ENCODE measurements around the gene MKNK2.
A peak's percentile ranks its signal among the peaks of the same experiment; 100 is the strongest.

MKNK2 gene

GRCh38 chr19:2077833-2078619, 27.0 kb upstream of the MKNK2 start:
- Histone ChIP-seq H3K9me3 (ENCODE audit: control insufficient read depth, low read length) (no peaks in the 10 kb centered on the region), H3K9ac (ENCODE audit: low read length) (no peak overlapping the region), H3K36me3 (ENCODE audit: control insufficient read depth, insufficient read depth, low read length) (peaks cover 4% of the 10 kb centered on the region), H3K4me1 (ENCODE audit: control insufficient read depth, insufficient read depth, low read length) (no peaks in the 10 kb centered on the region), H3K4me3 (ENCODE audit: low read length) (no peak overlapping the region), H3K27me3 (ENCODE audit: control insufficient read depth, insufficient read depth, low read length) (no peaks in the 10 kb centered on the region)

GRCh38 chr19:2077398-2077797, 26.4 kb upstream of the MKNK2 start:
- H3K36me3 ChIP-seq (ENCODE audit: control insufficient read depth, insufficient read depth, low read length), result peaks cover 4% of the 10 kb centered on the region

GRCh38 chr19:2076526-2076944, 25.5 kb upstream of the MKNK2 start:
- Histone ChIP-seq H3K9me3 (ENCODE audit: control insufficient read depth, low read length) (no peaks in the 10 kb centered on the region), H3K4me3 (ENCODE audit: low read length) (no peak overlapping the region), H3K4me1 (ENCODE audit: control insufficient read depth, insufficient read depth, low read length) (no peaks in the 10 kb centered on the region), H3K27me3 (ENCODE audit: control insufficient read depth, insufficient read depth, low read length) (no peaks in the 10 kb centered on the region), H3K9ac (ENCODE audit: low read length) (no peak overlapping the region), H3K36me3 (ENCODE audit: control insufficient read depth, insufficient read depth, low read length) (peaks cover 4% of the 10 kb centered on the region)

More at GRCh38 chr19:2077398-2077797, 26.4 kb upstream of the MKNK2 start:
- Histone ChIP-seq H3K4me3 (ENCODE audit: low read length) (no peak overlapping the region), H3K9me3 (ENCODE audit: control insufficient read depth, low read length) (no peaks in the 10 kb centered on the region), H3K9ac (ENCODE audit: low read length) (no peak overlapping the region), H3K27me3 (ENCODE audit: control insufficient read depth, insufficient read depth, low read length) (no peaks in the 10 kb centered on the region), H3K4me1 (ENCODE audit: control insufficient read depth, insufficient read depth, low read length) (no peaks in the 10 kb centered on the region)

- no peak overlapping the region for H3K4me3 ChIP-seq (ENCODE audit: low read length)
- peaks cover 4% of the 10 kb centered on the region for H3K36me3 ChIP-seq (ENCODE audit: control insufficient read depth, insufficient read depth, low read length)
- peaks cover 9% of the 10 kb centered on the region for H3K4me1 ChIP-seq (ENCODE audit: control insufficient read depth, insufficient read depth, low read length)
- H3K9ac ChIP-seq (ENCODE audit: low read length), result no peak overlapping the region
- H3K9me3 ChIP-seq (ENCODE audit: control insufficient read depth, low read length), result no peaks in the 10 kb centered on the region
- no peaks in the 10 kb centered on the region for H3K27me3 ChIP-seq (ENCODE audit: control insufficient read depth, insufficient read depth, low read length)
Measured at GRCh38 chr19:2072757-2073551, 21.9 kb upstream of the MKNK2 start.

- H3K9ac ChIP-seq (ENCODE audit: low read length), result no peak overlapping the region
- no peaks in the 10 kb centered on the region for H3K9me3 ChIP-seq (ENCODE audit: control insufficient read depth, low read length)
- H3K36me3 ChIP-seq (ENCODE audit: control insufficient read depth, insufficient read depth, low read length), result peaks cover 4% of the 10 kb centered on the region
- peaks cover 9% of the 10 kb centered on the region for H3K4me1 ChIP-seq (ENCODE audit: control insufficient read depth, insufficient read depth, low read length)
- no peak overlapping the region for H3K4me3 ChIP-seq (ENCODE audit: low read length)
- H3K27me3 ChIP-seq (ENCODE audit: control insufficient read depth, insufficient read depth, low read length), result no peaks in the 10 kb centered on the region
Measured at GRCh38 chr19:2070986-2071673, 20.1 kb upstream of the MKNK2 start.

GRCh38 chr19:2070436-2070827, 19.4 kb upstream of the MKNK2 start:
- Histone ChIP-seq H3K9me3 (ENCODE audit: control insufficient read depth, low read length) (no peaks in the 10 kb centered on the region), H3K27me3 (ENCODE audit: control insufficient read depth, insufficient read depth, low read length) (no peaks in the 10 kb centered on the region), H3K36me3 (ENCODE audit: control insufficient read depth, insufficient read depth, low read length) (peaks cover 4% of the 10 kb centered on the region), H3K4me3 (ENCODE audit: low read length) (no peak overlapping the region), H3K9ac (ENCODE audit: low read length) (no peak overlapping the region), H3K4me1 (ENCODE audit: control insufficient read depth, insufficient read depth, low read length) (peaks cover 11% of the 10 kb centered on the region)

GRCh38 chr19:2064788-2065524, 13.9 kb upstream of the MKNK2 start:
- no peak overlapping the region for H3K4me3 ChIP-seq (ENCODE audit: low read length)

GRCh38 chr19:2064395-2064787, 13.3 kb upstream of the MKNK2 start:
- no peaks in the 10 kb centered on the region for H3K27me3 ChIP-seq (ENCODE audit: control insufficient read depth, insufficient read depth, low read length)
- peak overlapping the region; percentile 14 for H3K9ac ChIP-seq (ENCODE audit: low read length)
- H3K4me3 ChIP-seq (ENCODE audit: low read length), result no peak overlapping the region
- H3K36me3 ChIP-seq (ENCODE audit: control insufficient read depth, insufficient read depth, low read length), result no peaks in the 10 kb centered on the region
- peaks cover 53% of the 10 kb centered on the region for H3K4me1 ChIP-seq (ENCODE audit: control insufficient read depth, insufficient read depth, low read length)
- no peaks in the 10 kb centered on the region for H3K9me3 ChIP-seq (ENCODE audit: control insufficient read depth, low read length)

More at GRCh38 chr19:2064788-2065524, 13.9 kb upstream of the MKNK2 start:
- H3K27me3 ChIP-seq (ENCODE audit: control insufficient read depth, insufficient read depth, low read length), result no peaks in the 10 kb centered on the region
- H3K9me3 ChIP-seq (ENCODE audit: control insufficient read depth, low read length), result no peaks in the 10 kb centered on the region
- H3K9ac ChIP-seq (ENCODE audit: low read length), result peak overlapping the region; percentile 14
- H3K4me1 ChIP-seq (ENCODE audit: control insufficient read depth, insufficient read depth, low read length), result peaks cover 53% of the 10 kb centered on the region
- no peaks in the 10 kb centered on the region for H3K36me3 ChIP-seq (ENCODE audit: control insufficient read depth, insufficient read depth, low read length)

- H3K9ac ChIP-seq (ENCODE audit: low read length), result no peak overlapping the region
- H3K4me1 ChIP-seq (ENCODE audit: control insufficient read depth, insufficient read depth, low read length), result peaks cover 55% of the 10 kb centered on the region
- H3K4me3 ChIP-seq (ENCODE audit: low read length), result no peak overlapping the region
- no peaks in the 10 kb centered on the region for H3K27me3 ChIP-seq (ENCODE audit: control insufficient read depth, insufficient read depth, low read length)
- no peaks in the 10 kb centered on the region for H3K9me3 ChIP-seq (ENCODE audit: control insufficient read depth, low read length)
- H3K36me3 ChIP-seq (ENCODE audit: control insufficient read depth, insufficient read depth, low read length), result no peaks in the 10 kb centered on the region
Measured at GRCh38 chr19:2063824-2064223, 12.8 kb upstream of the MKNK2 start.

- Histone ChIP-seq H3K9ac (ENCODE audit: low read length) (peak overlapping the region; percentile 89), H3K27me3 (ENCODE audit: control insufficient read depth, insufficient read depth, low read length) (no peaks in the 10 kb centered on the region), H3K4me3 (ENCODE audit: low read length) (no peak overlapping the region), H3K4me1 (ENCODE audit: control insufficient read depth, insufficient read depth, low read length) (peaks cover 66% of the 10 kb centered on the region), H3K36me3 (ENCODE audit: control insufficient read depth, insufficient read depth, low read length) (no peaks in the 10 kb centered on the region), H3K9me3 (ENCODE audit: control insufficient read depth, low read length) (no peaks in the 10 kb centered on the region)
Measured at GRCh38 chr19:2062770-2063169, 11.7 kb upstream of the MKNK2 start.

- H3K4me3 ChIP-seq (ENCODE audit: low read length), result peak overlapping the region; percentile 96
- peak overlapping the region; percentile 89 for H3K9ac ChIP-seq (ENCODE audit: low read length)
- no peaks in the 10 kb centered on the region for H3K27me3 ChIP-seq (ENCODE audit: control insufficient read depth, insufficient read depth, low read length)
- no peaks in the 10 kb centered on the region for H3K36me3 ChIP-seq (ENCODE audit: control insufficient read depth, insufficient read depth, low read length)
- H3K9me3 ChIP-seq (ENCODE audit: control insufficient read depth, low read length), result no peaks in the 10 kb centered on the region
- H3K4me1 ChIP-seq (ENCODE audit: control insufficient read depth, insufficient read depth, low read length), result peaks cover 70% of the 10 kb centered on the region
Measured at GRCh38 chr19:2062389-2062729, 11.3 kb upstream of the MKNK2 start.
